NT2/D1 (cell line): ENCODE results near the gene CACNA1S.

Experiments
- YY1 ChIP-seq: IDR thresholded peaks from 2 replicates; pipeline ENCODE4 v1.6.1; 2011; ENCODE audit not compliant: insufficient read length, insufficient read depth
- ZNF274 ChIP-seq: IDR thresholded peaks from 2 replicates; pipeline ENCODE4 v1.6.1; 2011; ENCODE audit warnings: mild to moderate bottlenecking, low read depth, low read length

DNA sequence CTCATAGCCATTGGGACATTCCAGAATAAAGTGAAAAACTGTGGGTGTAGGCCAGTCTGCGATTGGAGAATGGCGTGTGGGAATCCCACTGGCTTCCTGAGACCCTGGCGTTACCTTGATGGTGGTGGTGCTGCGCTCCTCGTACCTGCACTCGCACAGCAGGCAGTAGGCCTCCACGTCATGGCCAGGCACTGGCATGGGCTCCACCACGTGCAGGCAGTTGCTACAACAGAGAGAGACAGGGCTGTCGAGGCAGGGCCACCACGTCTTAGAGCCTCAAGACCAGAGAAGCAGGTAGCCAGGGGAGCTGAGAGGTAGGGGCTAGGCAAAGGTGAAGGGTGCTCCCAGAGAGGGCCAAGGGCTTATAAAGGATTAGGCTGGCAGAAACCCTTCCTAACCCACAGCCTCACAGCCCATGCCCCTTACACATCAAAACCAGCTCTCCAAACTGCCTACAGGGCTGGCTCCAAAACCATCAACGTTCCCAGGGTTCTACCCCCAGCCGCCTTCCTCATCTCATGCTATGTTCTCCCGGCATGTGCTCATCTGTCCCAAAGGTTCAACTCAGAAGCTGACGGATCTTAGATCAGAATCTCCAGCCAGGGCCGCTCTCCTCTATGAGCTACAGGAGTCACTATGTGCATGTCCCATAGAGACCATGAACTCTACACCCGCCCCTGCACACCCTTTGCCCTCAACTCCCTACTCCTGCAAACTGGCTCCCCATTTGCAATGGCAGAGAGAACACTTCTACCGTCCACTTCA is 34.6 kb upstream of the CACNA1S start:
- TF ChIP-seq YY1, result no peak
- no peak for TF ChIP-seq ZNF274
